Measurements from ENCODE around the gene SLC6A4.
"Not testable (repeated sequence)": the region's sequence is repeated elsewhere in the genome, so short reads cannot be mapped to it uniquely, and the experiment has no call there.

The SLC6A4 gene

DNA sequence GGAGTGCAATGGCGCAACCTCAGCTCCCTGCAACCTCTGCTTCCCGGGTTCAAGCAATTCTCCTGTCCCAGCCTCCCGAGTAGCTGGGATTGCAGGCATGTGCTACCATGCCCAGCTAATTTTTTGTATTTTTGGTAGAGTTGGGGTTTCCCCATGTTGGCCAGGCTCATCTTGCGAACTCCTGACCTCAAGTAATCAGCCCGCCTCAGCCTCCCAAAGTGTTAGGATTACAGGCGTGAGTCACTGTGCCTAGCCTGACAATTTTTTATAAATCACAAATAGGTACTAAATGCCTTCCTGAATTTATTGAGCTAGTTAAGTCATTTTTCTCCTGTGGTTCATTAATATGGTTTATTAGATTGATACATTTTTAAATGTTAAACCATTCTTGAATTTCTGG is 87.6 kb downstream of the SLC6A4 start:
- DNase-seq (ENCODE audit: low read depth); H3K4me3 ChIP-seq (ENCODE audit: low read depth, low read length): not testable (repeated sequence)

Measured in skeletal muscle cell (primary cell).